ENCODE measurements around the gene PXMP4.

Gene PXMP4

DNA sequence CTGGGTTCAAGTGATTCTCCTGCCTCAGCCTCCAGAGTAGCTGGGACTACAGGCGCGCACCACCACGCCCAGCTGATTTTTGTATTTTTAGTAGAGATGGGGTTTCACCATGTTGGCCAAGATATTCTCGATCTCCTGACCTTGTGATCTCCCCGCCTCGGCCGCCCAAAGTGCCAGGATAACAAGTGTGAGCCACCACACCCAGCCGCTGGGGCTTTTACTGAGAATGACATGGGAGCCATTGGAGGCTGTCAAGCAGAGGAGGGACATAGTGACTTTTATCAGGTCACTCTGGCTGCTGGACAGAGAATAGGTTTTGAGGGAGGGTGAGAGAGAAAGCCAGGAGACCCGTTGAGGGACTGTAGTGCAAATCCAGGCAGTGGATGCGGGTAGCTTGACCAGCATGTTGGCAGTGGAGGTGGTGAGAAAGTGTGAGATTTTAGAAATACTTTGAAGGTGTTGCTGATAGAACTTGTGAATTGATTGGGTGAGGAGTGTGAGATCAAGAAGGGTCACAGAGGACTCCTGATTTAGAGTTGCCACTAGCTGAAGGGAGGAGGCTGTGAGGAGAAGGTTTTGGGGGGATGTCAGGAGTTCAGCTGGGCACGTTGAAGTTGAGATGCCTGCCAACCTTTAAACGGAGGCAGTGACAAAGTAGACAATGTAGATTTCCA lies 26.4 kb upstream of the PXMP4 start:
- H2AFZ ChIP-seq (ENCODE audit: low read depth), result no peak overlapping the region
- H3K27me3 ChIP-seq (ENCODE audit: insufficient read depth, low read depth), result no peaks in the 10 kb centered on the region
- H3K9ac ChIP-seq, result no peak overlapping the region
- H3K27ac ChIP-seq, result no peak overlapping the region
- no peak overlapping the region for H3K4me3 ChIP-seq (IDR thresholded peaks at IDR 0.05; ENCODE audit: insufficient read depth, low read depth, low read length)
- no peaks in the 10 kb centered on the region for H4K20me1 ChIP-seq (ENCODE audit: insufficient read depth)
- H3K4me1 ChIP-seq (ENCODE audit: low read depth, poor library complexity, severe bottlenecking), result peaks cover 9% of the 10 kb centered on the region
- H3K36me3 ChIP-seq (ENCODE audit: insufficient read depth), result no peaks in the 10 kb centered on the region
- TF ChIP-seq, protein P1, sequence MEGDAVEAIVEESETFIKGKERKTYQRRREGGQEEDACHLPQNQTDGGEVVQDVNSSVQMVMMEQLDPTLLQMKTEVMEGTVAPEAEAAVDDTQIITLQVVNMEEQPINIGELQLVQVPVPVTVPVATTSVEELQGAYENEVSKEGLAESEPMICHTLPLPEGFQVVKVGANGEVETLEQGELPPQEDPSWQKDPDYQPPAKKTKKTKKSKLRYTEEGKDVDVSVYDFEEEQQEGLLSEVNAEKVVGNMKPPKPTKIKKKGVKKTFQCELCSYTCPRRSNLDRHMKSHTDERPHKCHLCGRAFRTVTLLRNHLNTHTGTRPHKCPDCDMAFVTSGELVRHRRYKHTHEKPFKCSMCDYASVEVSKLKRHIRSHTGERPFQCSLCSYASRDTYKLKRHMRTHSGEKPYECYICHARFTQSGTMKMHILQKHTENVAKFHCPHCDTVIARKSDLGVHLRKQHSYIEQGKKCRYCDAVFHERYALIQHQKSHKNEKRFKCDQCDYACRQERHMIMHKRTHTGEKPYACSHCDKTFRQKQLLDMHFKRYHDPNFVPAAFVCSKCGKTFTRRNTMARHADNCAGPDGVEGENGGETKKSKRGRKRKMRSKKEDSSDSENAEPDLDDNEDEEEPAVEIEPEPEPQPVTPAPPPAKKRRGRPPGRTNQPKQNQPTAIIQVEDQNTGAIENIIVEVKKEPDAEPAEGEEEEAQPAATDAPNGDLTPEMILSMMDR (conservative IDR thresholded peaks at IDR 0.05; ENCODE audit: low read depth, low read length), result no peak
- H3K79me2 ChIP-seq (ENCODE audit: insufficient read depth, low read depth), result no peaks in the 10 kb centered on the region
- H3K4me2 ChIP-seq, result no peak overlapping the region

DNA sequence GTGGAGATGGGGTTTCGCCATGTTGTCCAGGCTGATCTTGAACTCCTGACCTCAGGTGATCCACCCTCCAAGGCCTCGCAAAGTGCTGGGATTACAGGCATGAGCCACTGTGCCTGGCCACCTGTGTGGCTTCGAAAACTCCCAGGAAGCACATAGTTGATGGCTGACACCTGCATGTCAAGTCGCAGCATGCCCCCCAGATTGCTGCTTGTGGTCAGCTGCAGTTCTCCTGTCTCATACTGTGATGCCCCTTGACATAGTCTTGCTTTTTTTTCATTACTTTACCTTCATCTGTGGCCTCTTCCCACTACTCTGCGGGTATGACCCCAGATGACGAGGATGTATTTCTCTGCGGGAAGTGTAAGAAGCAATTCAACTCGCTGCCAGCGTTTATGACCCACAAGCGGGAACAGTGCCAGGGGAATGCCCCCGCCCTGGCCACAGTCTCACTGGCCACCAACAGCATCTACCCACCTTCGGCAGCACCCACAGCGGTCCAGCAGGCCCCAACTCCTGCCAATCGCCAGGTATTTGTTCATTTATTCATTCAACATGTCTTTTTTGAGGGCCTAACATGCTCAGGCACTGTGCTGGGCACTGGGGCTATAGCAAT lies 24.8 kb upstream of the PXMP4 start:
- no peak overlapping the region for H3K4me2 ChIP-seq
- H3K4me3 ChIP-seq (IDR thresholded peaks at IDR 0.05; ENCODE audit: insufficient read depth, low read depth, low read length), result no peak overlapping the region
- no peak overlapping the region for H2AFZ ChIP-seq (ENCODE audit: low read depth)
- peaks cover 9% of the 10 kb centered on the region for H3K4me1 ChIP-seq (ENCODE audit: low read depth, poor library complexity, severe bottlenecking)
- no peaks in the 10 kb centered on the region for H4K20me1 ChIP-seq (ENCODE audit: insufficient read depth)
- no peaks in the 10 kb centered on the region for H3K79me2 ChIP-seq (ENCODE audit: insufficient read depth, low read depth)
- TF ChIP-seq, protein P1 (conservative IDR thresholded peaks at IDR 0.05; ENCODE audit: low read depth, low read length), result no peak
- H3K27ac ChIP-seq, result no peak overlapping the region
- H3K9ac ChIP-seq, result no peak overlapping the region
- no peaks in the 10 kb centered on the region for H3K36me3 ChIP-seq (ENCODE audit: insufficient read depth)
- no peaks in the 10 kb centered on the region for H3K27me3 ChIP-seq (ENCODE audit: insufficient read depth, low read depth)

DNA sequence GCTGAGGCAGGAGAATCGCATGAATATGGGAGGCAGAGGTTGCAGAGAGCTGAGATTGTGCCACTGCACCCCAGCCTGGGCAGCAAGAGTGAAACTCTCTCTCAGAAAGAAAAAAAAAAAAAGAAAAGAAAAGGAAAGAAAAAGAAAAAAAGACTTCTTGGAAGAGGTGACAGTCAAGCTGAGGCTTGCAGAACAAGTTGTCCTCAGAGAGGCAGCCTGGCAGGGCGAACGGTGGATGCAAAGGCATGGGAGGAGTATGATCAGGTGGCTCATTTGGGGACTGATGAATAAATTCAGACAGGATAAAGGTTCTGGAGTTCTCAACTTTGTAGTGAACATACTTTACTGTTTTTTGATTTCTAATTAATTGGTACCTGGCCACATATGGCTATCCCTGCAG lies 24.1 kb upstream of the PXMP4 start:
- Histone ChIP-seq H3K79me2 (ENCODE audit: insufficient read depth, low read depth) (no peaks in the 10 kb centered on the region), H4K20me1 (ENCODE audit: insufficient read depth) (no peaks in the 10 kb centered on the region), H3K27me3 (ENCODE audit: insufficient read depth, low read depth) (no peaks in the 10 kb centered on the region), H2AFZ (ENCODE audit: low read depth) (no peak overlapping the region), H3K4me3 (IDR thresholded peaks at IDR 0.05; ENCODE audit: insufficient read depth, low read depth, low read length) (no peak overlapping the region), H3K9ac (no peak overlapping the region), H3K27ac (no peak overlapping the region), H3K36me3 (ENCODE audit: insufficient read depth) (no peaks in the 10 kb centered on the region), H3K4me2 (no peak overlapping the region), H3K4me1 (ENCODE audit: low read depth, poor library complexity, severe bottlenecking) (peaks cover 9% of the 10 kb centered on the region)
- TF ChIP-seq, protein P1 (conservative IDR thresholded peaks at IDR 0.05; ENCODE audit: low read depth, low read length), result no peak

DNA sequence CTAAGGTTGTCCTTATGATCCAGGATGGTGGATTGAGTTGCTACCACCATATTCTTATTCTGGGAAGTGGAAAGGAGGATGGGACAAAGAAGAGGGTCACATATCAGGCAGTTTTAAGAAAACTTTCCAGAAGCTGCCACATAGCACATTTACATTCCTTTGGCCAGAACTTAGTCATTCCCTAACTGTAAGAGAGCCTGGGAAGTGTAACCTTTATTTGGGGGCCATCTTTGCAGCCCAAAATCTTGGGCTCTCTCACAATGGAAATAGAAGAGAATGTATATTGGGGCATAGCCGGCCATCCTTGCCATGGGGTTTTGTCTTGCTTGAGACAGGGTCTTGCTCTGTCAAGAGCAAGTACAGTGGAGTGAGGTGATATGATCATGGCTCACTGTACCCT lies 20.1 kb upstream of the PXMP4 start:
- H3K79me2 ChIP-seq (ENCODE audit: insufficient read depth, low read depth), result no peaks in the 10 kb centered on the region
- no peak overlapping the region for H3K27ac ChIP-seq
- H3K4me1 ChIP-seq (ENCODE audit: low read depth, poor library complexity, severe bottlenecking), result no peaks in the 10 kb centered on the region
- no peaks in the 10 kb centered on the region for H3K36me3 ChIP-seq (ENCODE audit: insufficient read depth)
- no peaks in the 10 kb centered on the region for H3K27me3 ChIP-seq (ENCODE audit: insufficient read depth, low read depth)
- H4K20me1 ChIP-seq (ENCODE audit: insufficient read depth), result no peaks in the 10 kb centered on the region
- H3K9ac ChIP-seq, result no peak overlapping the region
- no peak overlapping the region for H3K4me3 ChIP-seq (IDR thresholded peaks at IDR 0.05; ENCODE audit: insufficient read depth, low read depth, low read length)
- TF ChIP-seq, protein P1 (conservative IDR thresholded peaks at IDR 0.05; ENCODE audit: low read depth, low read length), result no peak
- no peak overlapping the region for H2AFZ ChIP-seq (ENCODE audit: low read depth)
- no peak overlapping the region for H3K4me2 ChIP-seq
